Small intestine (tissue), 7 donors: Measurements from ENCODE around the gene CNTN5. TPM values are rescaled to one million over a fixed set of nuclear protein-coding genes. Genes with fewer than 3 reads are reported as not detected.

ENCODE experiments used
- DNase-seq, 2 donors: peaks; one replicate each; pipeline versions ENCODE4 v3.0.0 to v3.0.0-alpha.2; 2013
- FAIRE-seq: peaks from 2 replicates; lab custom pipeline; 2012; peaks lifted over from hg19 to GRCh38; lab: Jason Lieb, UNC
- H3K27ac ChIP-seq, 3 donors: one replicate each; pipeline ENCODE4 v1.5.1; 2013; ENCODE audit warnings: low read length in 2 of 3, mild to moderate bottlenecking in 2 of 3, control low read depth in 1 of 3, inconsistent platforms in 1 of 3, low read depth in 1 of 3, moderate library complexity in 1 of 3
- H3K27me3 ChIP-seq, 3 donors: one replicate each; pipeline ENCODE4 v1.6.1; 2013; ENCODE audit warnings: low read length in 3 of 3, inconsistent platforms in 1 of 3; ENCODE audit not compliant: control insufficient read depth in 3 of 3, insufficient read depth in 3 of 3
- H3K36me3 ChIP-seq, 3 donors: one replicate each; pipeline ENCODE4 v1.6.1; 2013; ENCODE audit warnings: low read length in 3 of 3, inconsistent platforms in 1 of 3, low read depth in 1 of 3, mild to moderate bottlenecking in 1 of 3, moderate library complexity in 1 of 3; ENCODE audit not compliant: control insufficient read depth in 3 of 3, insufficient read depth in 2 of 3
- H3K4me1 ChIP-seq, 3 donors: one replicate each; pipeline ENCODE4 v1.6.1; 2013; ENCODE audit warnings: low read length in 2 of 3, inconsistent platforms in 1 of 3, low read depth in 1 of 3, mild to moderate bottlenecking in 1 of 3, moderate library complexity in 1 of 3; ENCODE audit not compliant: control insufficient read depth in 3 of 3, insufficient read depth in 2 of 3
- H3K4me3 ChIP-seq, 3 donors: one replicate each; pipeline ENCODE4 v1.5.1; 2013; ENCODE audit warnings: low read length in 3 of 3, control low read depth in 1 of 3, inconsistent platforms in 1 of 3, low read depth in 1 of 3, mild to moderate bottlenecking in 1 of 3, moderate library complexity in 1 of 3
- H3K9me3 ChIP-seq, 2 donors: one replicate each; pipeline ENCODE4 v1.6.1; 2013; ENCODE audit warnings: low read depth in 1 of 2, low read length in 1 of 2; ENCODE audit not compliant: control insufficient read depth in 2 of 2, insufficient read depth in 1 of 2
- WGBS, 3 donors: extraction: QIAGEN DNeasy Blood & Tissue Kit; methylation state at CpG; one replicate each; pipeline ENCODE4 v1.1.7; 2013; 5-methylcytosine and 5-hydroxymethylcytosine counted together
- polyA plus RNA-seq, 4 donors: library from polyadenylated mRNA; stranded (reverse) in 3 of 4; unstranded in 1 of 4; fragments of 200-250 nt in 3 of 4; fragments of 120-200 nt in 1 of 4; gene quantifications; one replicate each; pipeline versions ENCODE4 v1.2.1 to v1.2.3, GENCODE V29; 2013
- donor health status: healthy with polysubstance abuse.
- donor health status: control.
- donor health status: control.
- donor health status: Bipolar disorder and iron deficiency.
- donor health status: healthy.

Gene CNTN5
- polyA plus RNA-seq, 4 donors: 0.04 to 0.09 TPM; not detected in 2

DNA sequence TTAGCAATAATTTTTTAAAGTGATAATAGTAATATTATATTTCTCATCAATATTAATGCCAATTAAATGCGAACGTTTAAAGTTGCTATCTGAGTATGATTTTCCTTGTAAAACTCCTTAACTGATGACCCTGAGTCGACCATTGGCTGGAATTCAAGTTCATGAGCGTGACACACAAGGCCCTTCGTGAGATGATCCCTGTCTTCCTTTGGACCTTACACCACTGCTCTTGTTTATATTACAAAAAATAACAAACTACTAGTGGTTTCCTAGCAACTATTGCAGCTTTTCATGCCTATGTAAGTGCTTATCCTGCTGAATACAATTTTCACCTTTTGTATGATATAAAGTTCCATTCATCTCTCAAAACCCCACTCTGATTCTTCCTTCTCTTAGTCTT lies 752.9 kb downstream of the CNTN5 start:
- DNase-seq (no peak), FAIRE-seq (no peak)
- H3K27ac ChIP-seq: no peak overlapping the region
- no peaks in the 10 kb centered on the region for H3K27me3 ChIP-seq
- no peaks in the 10 kb centered on the region for H3K36me3 ChIP-seq
- no peaks in the 10 kb centered on the region for H3K4me1 ChIP-seq
- no peaks in the 10 kb centered on the region for H3K9me3 ChIP-seq
- no peak overlapping the region for H3K4me3 ChIP-seq
- 25 to 48% (median 43%) methylated on average over 5 of the region's 5 CpGs for WGBS, 3 donors

DNA sequence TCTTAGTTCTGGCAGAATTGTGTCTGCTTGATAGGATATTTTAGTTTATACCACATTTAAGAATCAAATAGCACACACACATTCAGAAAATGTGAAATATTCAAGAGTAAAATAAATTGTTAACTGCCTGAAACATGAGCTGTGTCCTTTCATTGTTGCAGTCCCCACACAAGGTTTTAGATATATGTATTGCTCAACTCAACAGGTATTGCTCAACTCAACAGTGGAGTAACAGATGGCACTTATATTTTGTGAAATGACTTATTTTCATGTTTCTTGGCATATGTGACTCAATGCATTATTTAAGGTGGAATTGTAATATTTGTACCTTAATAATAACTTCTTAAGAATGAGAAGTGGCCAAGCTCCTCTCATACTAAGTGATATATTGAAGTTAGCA lies 760.3 kb downstream of the CNTN5 start:
- Histone ChIP-seq H3K27me3 (no peaks in the 10 kb centered on the region), H3K9me3 (no peaks in the 10 kb centered on the region), H3K4me1 (no peaks in the 10 kb centered on the region), H3K4me3 (no peak overlapping the region), H3K27ac (no peak overlapping the region), H3K36me3 (no peaks in the 10 kb centered on the region)
- FAIRE-seq (no peak), DNase-seq (no peak)

DNA sequence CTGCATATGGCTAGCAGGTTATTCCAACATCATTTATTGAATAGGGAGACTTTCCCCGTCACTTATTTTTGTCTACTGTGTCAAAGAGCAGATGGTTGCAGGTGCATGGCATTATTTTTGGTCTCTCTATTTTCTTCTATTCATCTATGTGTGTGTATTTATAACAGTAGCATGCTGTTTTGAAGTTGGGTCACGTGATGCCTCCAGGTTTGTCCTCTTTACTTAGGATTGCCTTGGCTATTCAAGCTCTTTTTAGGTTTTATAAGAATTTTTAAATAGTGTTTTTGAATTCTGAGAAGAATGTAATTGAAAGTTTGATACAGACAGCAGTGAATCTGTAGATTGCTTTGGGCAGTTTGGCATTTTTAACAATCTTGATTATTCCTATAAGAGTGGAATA lies 770.6 kb downstream of the CNTN5 start:
- Histone ChIP-seq H3K27ac (no peak overlapping the region), H3K9me3 (peaks cover 0 to 3% of the 10 kb centered on the region in 2 donors), H3K4me3 (no peak overlapping the region), H3K4me1 (no peaks in the 10 kb centered on the region), H3K27me3 (no peaks in the 10 kb centered on the region), H3K36me3 (no peaks in the 10 kb centered on the region)
- no peak for FAIRE-seq
- DNase-seq: no peak
- WGBS, 3 donors: 27 to 53% (median 43%) methylated on average over 2 of the region's 2 CpGs

DNA sequence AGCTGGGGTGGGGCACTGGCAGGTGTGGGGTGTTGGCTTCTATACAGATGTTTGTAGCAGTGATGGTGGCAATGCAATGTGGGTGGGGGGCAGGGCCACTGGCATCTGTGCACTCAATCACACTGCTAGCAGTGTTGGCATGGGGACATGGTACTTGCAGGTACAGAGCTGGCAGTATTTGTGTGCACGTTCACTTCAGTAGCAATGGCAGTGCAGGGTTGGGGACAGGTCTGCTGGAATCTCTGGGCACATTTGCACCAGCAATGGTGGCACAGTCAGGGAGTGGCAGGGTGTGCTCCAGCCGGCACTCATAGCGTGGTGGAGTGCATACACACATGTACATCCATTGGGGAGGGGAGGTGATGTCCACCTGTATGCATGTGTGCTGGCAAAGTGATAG lies 775.2 kb downstream of the CNTN5 start:
- Histone ChIP-seq H3K27me3 (no peaks in the 10 kb centered on the region), H3K36me3 (no peaks in the 10 kb centered on the region), H3K4me1 (no peaks in the 10 kb centered on the region), H3K9me3 (peaks cover 0 to 3% of the 10 kb centered on the region in 2 donors), H3K27ac (no peak overlapping the region), H3K4me3 (no peak overlapping the region)
- WGBS, 3 donors: 77 to 89% (median 86%) methylated on average over 3 of the region's 3 CpGs
- DNase-seq (no peak), FAIRE-seq (no peak)

DNA sequence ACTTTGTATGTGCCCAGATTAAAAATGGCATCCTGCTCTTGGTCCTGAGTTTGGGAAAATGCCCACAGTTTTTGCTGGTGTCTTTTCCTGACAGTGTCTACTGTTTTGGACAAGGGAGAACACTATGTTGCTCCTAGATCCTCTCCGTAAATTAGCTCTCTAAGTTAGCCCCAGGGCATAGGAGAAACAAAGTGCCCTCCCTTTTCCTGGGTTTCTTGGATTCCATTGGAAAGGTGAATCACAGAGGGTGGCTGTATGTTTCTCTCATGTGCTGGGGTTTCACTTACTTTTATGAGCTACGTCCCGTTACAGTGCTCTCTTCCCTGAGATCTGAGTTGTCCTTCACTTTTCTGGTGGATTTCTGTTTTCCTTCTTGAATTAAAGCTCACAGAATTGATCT lies 782.8 kb downstream of the CNTN5 start:
- FAIRE-seq: no peak
- peaks cover 0 to 9% of the 10 kb centered on the region in 2 donors for H3K9me3 ChIP-seq
- H3K27ac ChIP-seq: no peak overlapping the region
- WGBS, 3 donors: 80 to 84% (median 83%) methylated on average over 3 of the region's 3 CpGs
- no peaks in the 10 kb centered on the region for H3K36me3 ChIP-seq
- no peaks in the 10 kb centered on the region for H3K4me1 ChIP-seq
- no peak for DNase-seq
- no peaks in the 10 kb centered on the region for H3K27me3 ChIP-seq
- H3K4me3 ChIP-seq: no peak overlapping the region

DNA sequence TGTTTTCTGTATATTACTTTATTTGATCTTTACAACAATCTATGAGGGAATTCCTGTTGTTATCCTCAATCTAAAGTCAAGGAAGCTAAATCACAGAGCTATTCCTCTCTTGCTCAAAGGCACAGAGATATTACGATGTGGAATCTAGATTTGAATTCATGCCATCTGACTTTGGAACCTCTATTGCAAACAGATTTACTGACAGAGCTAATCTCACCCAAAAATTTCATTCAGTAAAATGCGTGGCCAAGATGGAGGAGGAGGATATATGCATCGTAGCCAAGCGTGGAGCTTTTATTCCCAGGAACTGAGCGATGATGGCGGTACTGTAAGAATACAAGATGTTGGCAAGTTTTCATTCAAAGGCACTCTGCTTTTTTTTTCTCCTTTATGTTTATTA lies 791.8 kb downstream of the CNTN5 start:
- 85 to 91% (median 88%) methylated on average over 6 of the region's 6 CpGs for WGBS, 3 donors

DNA sequence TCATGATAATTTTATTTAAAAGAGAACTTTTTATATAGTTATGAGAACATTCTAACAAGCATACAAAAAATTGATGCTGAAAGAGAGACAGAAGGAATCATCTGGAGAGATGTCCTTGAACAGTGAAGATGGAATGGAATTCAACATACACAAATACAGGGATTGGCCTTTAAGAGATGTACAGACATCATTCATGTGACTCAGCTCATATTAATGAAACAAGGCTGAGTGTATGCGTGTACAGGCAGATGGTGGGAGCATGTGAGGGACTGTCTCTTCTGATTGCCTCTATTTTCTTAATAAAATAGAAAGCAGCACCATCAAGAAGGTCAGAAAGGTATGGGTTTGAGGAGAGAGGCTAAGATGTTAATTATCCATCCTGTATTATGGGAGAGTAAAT lies 793.3 kb downstream of the CNTN5 start:
- Histone ChIP-seq H3K27me3 (no peaks in the 10 kb centered on the region), H3K36me3 (no peaks in the 10 kb centered on the region), H3K4me3 (no peak overlapping the region), H3K4me1 (no peaks in the 10 kb centered on the region), H3K27ac (no peak overlapping the region), H3K9me3 (no peaks in the 10 kb centered on the region)
- WGBS, 3 donors: 69 to 82% (median 79%) methylated on average over 1 of the region's 1 CpG
- no peak for FAIRE-seq
- DNase-seq: no peak

More for the DNA sequence above, 791.8 kb downstream of the CNTN5 start:
- DNase-seq (no peak), FAIRE-seq (no peak)
- Histone ChIP-seq H3K9me3 (no peaks in the 10 kb centered on the region), H3K36me3 (no peaks in the 10 kb centered on the region), H3K27me3 (no peaks in the 10 kb centered on the region), H3K4me3 (no peak overlapping the region), H3K27ac (no peak overlapping the region), H3K4me1 (no peaks in the 10 kb centered on the region)

DNA sequence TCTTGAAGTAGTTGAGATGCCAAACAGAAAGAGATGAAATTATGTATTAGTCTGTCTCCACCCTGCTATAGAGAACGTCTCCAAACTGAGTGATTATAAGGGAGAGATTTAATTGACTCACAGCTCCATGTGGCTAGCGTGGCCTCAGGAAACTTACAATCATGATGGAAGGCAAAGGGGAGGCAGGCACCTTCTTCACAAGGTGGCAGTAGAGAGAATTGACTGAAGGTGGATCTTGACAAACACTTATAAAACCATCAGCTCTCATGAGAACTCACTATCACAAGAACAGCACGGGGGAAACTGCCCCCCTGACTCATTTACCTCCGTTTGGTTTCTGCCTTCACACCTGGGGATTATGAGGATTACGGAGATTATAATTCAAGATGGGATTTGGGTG lies 794.0 kb downstream of the CNTN5 start:
- H3K27me3 ChIP-seq: no peaks in the 10 kb centered on the region
- WGBS, 3 donors: 58 to 65% (median 62%) methylated on average over 5 of the region's 5 CpGs
- no peaks in the 10 kb centered on the region for H3K9me3 ChIP-seq
- H3K27ac ChIP-seq: no peak overlapping the region
- no peak overlapping the region for H3K4me3 ChIP-seq
- H3K4me1 ChIP-seq: no peaks in the 10 kb centered on the region
- FAIRE-seq (no peak), DNase-seq (no peak)
- no peaks in the 10 kb centered on the region for H3K36me3 ChIP-seq

DNA sequence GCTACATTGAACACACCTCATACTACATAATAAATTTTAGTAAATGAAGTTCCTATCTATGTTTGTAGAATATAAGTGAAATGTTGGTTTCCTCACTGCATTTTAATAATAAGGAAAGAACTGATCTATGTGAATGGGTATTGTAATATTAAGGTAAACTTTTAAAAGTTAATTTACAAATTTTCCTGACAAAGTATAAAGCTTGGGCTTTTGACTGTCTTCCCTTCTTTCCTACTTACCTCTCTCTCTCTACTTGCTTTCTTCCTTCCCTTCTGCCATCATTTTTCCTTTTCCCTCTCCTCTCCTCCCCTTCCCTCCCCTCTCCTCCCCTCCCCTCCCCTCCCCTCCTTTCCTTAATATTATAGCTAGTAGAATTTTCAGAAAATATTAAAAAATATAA lies 798.2 kb downstream of the CNTN5 start:
- Histone ChIP-seq H3K4me3 (no peak overlapping the region), H3K4me1 (no peaks in the 10 kb centered on the region), H3K27ac (no peak overlapping the region), H3K36me3 (no peaks in the 10 kb centered on the region), H3K27me3 (no peaks in the 10 kb centered on the region), H3K9me3 (no peaks in the 10 kb centered on the region)
- FAIRE-seq (no peak), DNase-seq (no peak)
